Measurements from ENCODE around the gene DDX10. TPM values are rescaled to one million over a fixed set of nuclear protein-coding genes. Genes with fewer than 3 reads are reported as not detected.

The DDX10 gene
- total RNA-seq, 1 donor from 2014 or later, result 67.4 TPM

DNA sequence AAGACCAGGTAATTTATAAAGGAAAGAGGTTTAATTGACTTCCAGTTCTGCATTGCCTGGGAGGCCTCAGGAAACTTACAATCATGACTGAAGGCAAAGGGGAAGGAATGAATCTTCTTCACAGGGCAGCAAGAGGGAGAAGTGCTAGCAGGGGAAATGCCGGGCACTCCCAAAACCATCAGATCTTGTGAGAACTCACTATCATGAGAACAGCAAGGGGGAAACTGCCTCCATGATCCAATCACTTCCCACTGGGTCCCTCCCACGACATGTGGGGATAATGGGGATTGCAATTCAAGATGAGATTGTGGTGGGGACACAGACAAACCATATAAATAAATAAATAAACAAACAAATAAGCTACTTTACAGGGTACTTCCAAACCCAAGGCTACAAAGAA is 42.5 kb upstream of the DDX10 start:
- FAIRE-seq (no peak), DNase-seq (ENCODE audit: low read depth) (no peak)
- no peaks in the 10 kb centered on the region for H3K27me3 ChIP-seq (ENCODE audit: control insufficient read depth, insufficient read depth, low read length)
- no peaks in the 10 kb centered on the region for H3K36me3 ChIP-seq (ENCODE audit: control insufficient read depth, insufficient read depth, low read length)
- TF ChIP-seq, protein P1, sequence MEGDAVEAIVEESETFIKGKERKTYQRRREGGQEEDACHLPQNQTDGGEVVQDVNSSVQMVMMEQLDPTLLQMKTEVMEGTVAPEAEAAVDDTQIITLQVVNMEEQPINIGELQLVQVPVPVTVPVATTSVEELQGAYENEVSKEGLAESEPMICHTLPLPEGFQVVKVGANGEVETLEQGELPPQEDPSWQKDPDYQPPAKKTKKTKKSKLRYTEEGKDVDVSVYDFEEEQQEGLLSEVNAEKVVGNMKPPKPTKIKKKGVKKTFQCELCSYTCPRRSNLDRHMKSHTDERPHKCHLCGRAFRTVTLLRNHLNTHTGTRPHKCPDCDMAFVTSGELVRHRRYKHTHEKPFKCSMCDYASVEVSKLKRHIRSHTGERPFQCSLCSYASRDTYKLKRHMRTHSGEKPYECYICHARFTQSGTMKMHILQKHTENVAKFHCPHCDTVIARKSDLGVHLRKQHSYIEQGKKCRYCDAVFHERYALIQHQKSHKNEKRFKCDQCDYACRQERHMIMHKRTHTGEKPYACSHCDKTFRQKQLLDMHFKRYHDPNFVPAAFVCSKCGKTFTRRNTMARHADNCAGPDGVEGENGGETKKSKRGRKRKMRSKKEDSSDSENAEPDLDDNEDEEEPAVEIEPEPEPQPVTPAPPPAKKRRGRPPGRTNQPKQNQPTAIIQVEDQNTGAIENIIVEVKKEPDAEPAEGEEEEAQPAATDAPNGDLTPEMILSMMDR (IDR thresholded peaks at IDR 0.05; ENCODE audit: insufficient read depth, low read length, severe bottlenecking), result no peak
- no peak overlapping the region for H3K4me3 ChIP-seq (ENCODE audit: low read depth, low read length)

- FAIRE-seq, result no peak
- TF ChIP-seq, protein P1 (IDR thresholded peaks at IDR 0.05; ENCODE audit: insufficient read depth, low read length, severe bottlenecking), result no peak
- DNase-seq (ENCODE audit: low read depth), result no peak
Observed at GRCh38 chr11:108624196-108624925, 40.5 kb upstream of the DDX10 start.

GRCh38 chr11:108628326-108628725 is 36.5 kb upstream of the DDX10 start:
- FAIRE-seq (no peak), DNase-seq (ENCODE audit: low read depth) (no peak)

More at GRCh38 chr11:108624196-108624925, 40.5 kb upstream of the DDX10 start:
- H3K36me3 ChIP-seq (ENCODE audit: control insufficient read depth, insufficient read depth, low read length), result no peaks in the 10 kb centered on the region
- no peak overlapping the region for H3K4me3 ChIP-seq (ENCODE audit: low read depth, low read length)
- H3K27me3 ChIP-seq (ENCODE audit: control insufficient read depth, insufficient read depth, low read length), result no peaks in the 10 kb centered on the region

DNA sequence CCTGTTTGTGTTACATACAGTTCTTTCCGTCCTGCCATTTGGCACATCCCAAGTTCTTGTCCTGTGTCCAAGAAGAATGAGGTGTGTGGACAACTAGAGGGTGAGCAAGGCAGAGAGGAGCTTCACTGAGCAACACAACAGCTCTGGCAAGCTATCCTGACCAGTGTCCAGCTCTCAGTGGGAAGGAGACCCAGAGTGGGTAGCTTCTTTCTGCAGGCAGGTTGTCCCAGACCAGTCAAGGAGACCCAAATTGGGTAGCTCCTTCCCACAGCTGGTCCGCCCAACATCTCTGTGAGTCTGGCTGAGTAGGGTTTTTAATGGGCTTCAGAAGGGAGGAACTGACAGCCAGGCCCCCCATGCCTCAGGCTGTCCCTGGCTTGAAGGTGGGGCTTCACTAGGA is 36.1 kb upstream of the DDX10 start:
- TF ChIP-seq, protein P1 (IDR thresholded peaks at IDR 0.05; ENCODE audit: insufficient read depth, low read length, severe bottlenecking), result no peak
- DNase-seq (ENCODE audit: low read depth), result no peak
- H3K27me3 ChIP-seq (ENCODE audit: control insufficient read depth, insufficient read depth, low read length), result no peaks in the 10 kb centered on the region
- H3K36me3 ChIP-seq (ENCODE audit: control insufficient read depth, insufficient read depth, low read length), result no peaks in the 10 kb centered on the region
- no peak overlapping the region for H3K4me3 ChIP-seq (ENCODE audit: low read depth, low read length)
- FAIRE-seq, result peak; percentile 50

More at GRCh38 chr11:108628326-108628725, 36.5 kb upstream of the DDX10 start:
- H3K36me3 ChIP-seq (ENCODE audit: control insufficient read depth, insufficient read depth, low read length), result no peaks in the 10 kb centered on the region
- TF ChIP-seq, protein P1 (IDR thresholded peaks at IDR 0.05; ENCODE audit: insufficient read depth, low read length, severe bottlenecking), result no peak
- H3K27me3 ChIP-seq (ENCODE audit: control insufficient read depth, insufficient read depth, low read length), result no peaks in the 10 kb centered on the region
- H3K4me3 ChIP-seq (ENCODE audit: low read depth, low read length), result no peak overlapping the region

DNA sequence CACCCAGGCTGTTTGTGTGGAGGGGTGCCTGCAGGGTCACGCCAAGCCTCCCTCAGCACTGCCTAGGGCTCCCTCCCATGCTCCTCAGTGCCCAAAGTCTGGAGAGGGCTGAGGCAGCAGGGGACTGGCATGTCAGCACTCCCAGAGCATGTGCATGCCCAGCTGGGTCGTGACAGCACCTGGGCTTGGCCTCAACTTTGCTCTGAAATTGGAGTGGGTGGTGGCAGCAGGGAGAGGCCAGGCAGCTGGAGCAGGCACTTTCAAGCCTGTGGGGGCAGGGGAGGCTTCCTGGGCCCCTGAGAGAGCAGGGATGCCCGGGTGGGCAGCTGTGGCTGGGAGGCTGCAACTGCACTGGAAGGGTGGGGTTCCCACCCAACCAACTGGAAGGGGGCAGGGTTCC is 35.6 kb upstream of the DDX10 start:
- Histone ChIP-seq H3K36me3 (ENCODE audit: control insufficient read depth, insufficient read depth, low read length) (no peaks in the 10 kb centered on the region), H3K27me3 (ENCODE audit: control insufficient read depth, insufficient read depth, low read length) (no peaks in the 10 kb centered on the region), H3K4me3 (ENCODE audit: low read depth, low read length) (no peak overlapping the region)
- no peak for FAIRE-seq
- DNase-seq (ENCODE audit: low read depth), result no peak
- TF ChIP-seq, protein P1 (IDR thresholded peaks at IDR 0.05; ENCODE audit: insufficient read depth, low read length, severe bottlenecking), result no peak

Measured in bronchial epithelial cell (primary cell).